ENCODE results near the gene TP63.

DNA sequence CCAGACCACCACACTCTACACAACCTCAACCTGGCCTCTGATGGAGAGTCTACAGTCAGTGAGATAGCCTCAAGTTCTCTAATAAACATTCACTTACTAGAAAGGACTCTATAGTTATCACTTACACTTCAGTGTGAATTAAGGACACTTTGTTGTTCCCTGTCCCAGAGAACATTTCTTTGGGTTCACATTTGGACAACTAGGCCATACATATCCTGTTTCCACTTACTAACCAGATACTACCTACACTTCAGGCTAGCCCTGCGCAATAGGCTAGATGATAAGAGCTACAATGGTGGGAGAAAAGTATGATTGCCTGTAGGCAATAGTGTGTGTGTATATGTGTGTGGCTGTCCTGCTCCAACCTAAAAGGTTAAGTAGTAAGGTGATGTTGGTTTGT, 72.7 kb downstream of the TP63 start:
- TF ChIP-seq CTCF (conservative IDR thresholded peaks at IDR 0.05; ENCODE audit: low read depth in 2 of 2) (no peak), EZH2 (IDR thresholded peaks at IDR 0.05; ENCODE audit: low read depth, unreplicated experiment) (no peak), POLR2AphosphoS5 (IDR thresholded peaks at IDR 0.05; ENCODE audit: low read depth) (no peak), REST (IDR thresholded peaks at IDR 0.05; ENCODE audit: unreplicated experiment) (no peak), JUNB (IDR thresholded peaks at IDR 0.05; ENCODE audit: unreplicated experiment) (no peak), EZH2phosphoT487 (IDR thresholded peaks at IDR 0.05; ENCODE audit: unreplicated experiment) (no peak), CREB1 (CRISPR knock-in tag; IDR thresholded peaks at IDR 0.05; ENCODE audit: low read depth) (no peak), ZNF114 (CRISPR knock-in tag; IDR thresholded peaks at IDR 0.05) (no peak), ETS1 (IDR thresholded peaks at IDR 0.05) (no peak), STAT1 (IDR thresholded peaks at IDR 0.05; ENCODE audit: unreplicated experiment) (no peak), ZNF331 (CRISPR knock-in tag; IDR thresholded peaks at IDR 0.05; ENCODE audit: low read depth) (no peak)
- TF ChIP-seq, protein P1, sequence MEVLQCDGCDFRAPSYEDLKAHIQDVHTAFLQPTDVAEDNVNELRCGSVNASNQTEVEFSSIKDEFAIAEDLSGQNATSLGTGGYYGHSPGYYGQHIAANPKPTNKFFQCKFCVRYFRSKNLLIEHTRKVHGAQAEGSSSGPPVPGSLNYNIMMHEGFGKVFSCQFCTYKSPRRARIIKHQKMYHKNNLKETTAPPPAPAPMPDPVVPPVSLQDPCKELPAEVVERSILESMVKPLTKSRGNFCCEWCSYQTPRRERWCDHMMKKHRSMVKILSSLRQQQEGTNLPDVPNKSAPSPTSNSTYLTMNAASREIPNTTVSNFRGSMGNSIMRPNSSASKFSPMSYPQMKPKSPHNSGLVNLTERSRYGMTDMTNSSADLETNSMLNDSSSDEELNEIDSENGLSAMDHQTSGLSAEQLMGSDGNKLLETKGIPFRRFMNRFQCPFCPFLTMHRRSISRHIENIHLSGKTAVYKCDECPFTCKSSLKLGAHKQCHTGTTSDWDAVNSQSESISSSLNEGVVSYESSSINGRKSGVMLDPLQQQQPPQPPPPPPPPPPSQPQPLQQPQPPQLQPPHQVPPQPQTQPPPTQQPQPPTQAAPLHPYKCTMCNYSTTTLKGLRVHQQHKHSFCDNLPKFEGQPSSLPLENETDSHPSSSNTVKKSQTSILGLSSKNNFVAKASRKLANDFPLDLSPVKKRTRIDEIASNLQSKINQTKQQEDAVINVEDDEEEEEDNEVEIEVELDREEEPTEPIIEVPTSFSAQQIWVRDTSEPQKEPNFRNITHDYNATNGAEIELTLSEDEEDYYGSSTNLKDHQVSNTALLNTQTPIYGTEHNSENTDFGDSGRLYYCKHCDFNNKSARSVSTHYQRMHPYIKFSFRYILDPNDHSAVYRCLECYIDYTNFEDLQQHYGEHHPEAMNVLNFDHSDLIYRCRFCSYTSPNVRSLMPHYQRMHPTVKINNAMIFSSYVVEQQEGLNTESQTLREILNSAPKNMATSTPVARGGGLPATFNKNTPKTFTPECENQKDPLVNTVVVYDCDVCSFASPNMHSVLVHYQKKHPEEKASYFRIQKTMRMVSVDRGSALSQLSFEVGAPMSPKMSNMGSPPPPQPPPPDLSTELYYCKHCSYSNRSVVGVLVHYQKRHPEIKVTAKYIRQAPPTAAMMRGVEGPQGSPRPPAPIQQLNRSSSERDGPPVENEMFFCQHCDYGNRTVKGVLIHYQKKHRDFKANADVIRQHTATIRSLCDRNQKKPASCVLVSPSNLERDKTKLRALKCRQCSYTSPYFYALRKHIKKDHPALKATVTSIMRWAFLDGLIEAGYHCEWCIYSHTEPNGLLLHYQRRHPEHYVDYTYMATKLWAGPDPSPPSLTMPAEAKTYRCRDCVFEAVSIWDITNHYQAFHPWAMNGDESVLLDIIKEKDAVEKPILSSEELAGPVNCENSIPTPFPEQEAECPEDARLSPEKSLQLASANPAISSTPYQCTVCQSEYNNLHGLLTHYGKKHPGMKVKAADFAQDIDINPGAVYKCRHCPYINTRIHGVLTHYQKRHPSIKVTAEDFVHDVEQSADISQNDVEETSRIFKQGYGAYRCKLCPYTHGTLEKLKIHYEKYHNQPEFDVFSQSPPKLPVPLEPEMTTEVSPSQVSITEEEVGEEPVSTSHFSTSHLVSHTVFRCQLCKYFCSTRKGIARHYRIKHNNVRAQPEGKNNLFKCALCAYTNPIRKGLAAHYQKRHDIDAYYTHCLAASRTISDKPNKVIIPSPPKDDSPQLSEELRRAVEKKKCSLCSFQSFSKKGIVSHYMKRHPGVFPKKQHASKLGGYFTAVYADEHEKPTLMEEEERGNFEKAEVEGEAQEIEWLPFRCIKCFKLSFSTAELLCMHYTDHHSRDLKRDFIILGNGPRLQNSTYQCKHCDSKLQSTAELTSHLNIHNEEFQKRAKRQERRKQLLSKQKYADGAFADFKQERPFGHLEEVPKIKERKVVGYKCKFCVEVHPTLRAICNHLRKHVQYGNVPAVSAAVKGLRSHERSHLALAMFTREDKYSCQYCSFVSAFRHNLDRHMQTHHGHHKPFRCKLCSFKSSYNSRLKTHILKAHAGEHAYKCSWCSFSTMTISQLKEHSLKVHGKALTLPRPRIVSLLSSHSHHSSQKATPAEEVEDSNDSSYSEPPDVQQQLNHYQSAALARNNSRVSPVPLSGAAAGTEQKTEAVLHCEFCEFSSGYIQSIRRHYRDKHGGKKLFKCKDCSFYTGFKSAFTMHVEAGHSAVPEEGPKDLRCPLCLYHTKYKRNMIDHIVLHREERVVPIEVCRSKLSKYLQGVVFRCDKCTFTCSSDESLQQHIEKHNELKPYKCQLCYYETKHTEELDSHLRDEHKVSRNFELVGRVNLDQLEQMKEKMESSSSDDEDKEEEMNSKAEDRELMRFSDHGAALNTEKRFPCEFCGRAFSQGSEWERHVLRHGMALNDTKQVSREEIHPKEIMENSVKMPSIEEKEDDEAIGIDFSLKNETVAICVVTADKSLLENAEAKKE (CRISPR knock-in tag; IDR thresholded peaks at IDR 0.05) = no peak

Data from GM23338 (cell line).